HepG2 (cell line): ENCODE measurements around the gene CIITA. TPM values are rescaled to one million over a fixed set of nuclear protein-coding genes. Genes with fewer than 3 reads are reported as not detected.

Experiments used
- ATAC-seq: fragments of 200-7000 bp; cut with Tn5 transposase; 3 replicates; pipeline ENCODE4 v1.9.1; 2020; ENCODE audit warnings: mild to moderate bottlenecking, moderate library complexity
- BruUV-seq: library from RNA; stranded (reverse); fragments of 400-500 nt; replicated peaks from 2 replicates; lab custom pipeline; 2021; lab: Mats Ljungman, UMichigan
- CTCF ChIA-PET: fragments of 300-600 bp; formaldehyde crosslinking; extraction: SDS; loops from one replicate; lab custom pipeline; 2021; ENCODE audit warnings: low total read pairs, inconsistent platforms, low intra/inter-chr PET ratio; lab: Yijun Ruan, JAX
- POLR2A ChIA-PET: fragments of 350-600 bp; sonication (Branson Sonifier 250); formaldehyde crosslinking; loops from one replicate; lab custom pipeline; 2020; ENCODE audit warnings: antibody characterized with exemption, inconsistent platforms; lab: Yijun Ruan, JAX
- DNase-seq: peaks from one replicate; pipeline ENCODE4 v3.0.0-alpha.2; 2015; ENCODE audit warnings: low spot score
- FAIRE-seq: peaks from 3 replicates; lab custom pipeline; 2011; peaks lifted over from hg19 to GRCh38; lab: Jason Lieb, UNC
- H2AFZ ChIP-seq: one replicate; pipeline ENCODE4 v1.6.1; 2011; ENCODE audit warnings: low read length, inconsistent platforms
- H3K27ac ChIP-seq: fragments of 300-600 bp; 3 replicates; pipeline ENCODE4 v1.8.0; 2011; ENCODE audit warnings: mixed run types, mild to moderate bottlenecking, mixed read lengths, low read length, inconsistent platforms; ENCODE audit not compliant: insufficient read depth; ENCODE audit errors: extremely low read length
- H3K27me3 ChIP-seq, 2 experiments: fragments of 200-600 bp in 1 of 2; 2 replicates in 1 of 2; 3 replicates in 1 of 2; pipeline versions ENCODE4 v1.6.0 to v1.8.0; 2011; ENCODE audit warnings: low read length in 2 of 2, mild to moderate bottlenecking in 2 of 2, moderate library complexity in 2 of 2, inconsistent platforms in 1 of 2; ENCODE audit not compliant: insufficient read depth in 2 of 2, control insufficient read depth in 1 of 2
- H3K36me3 ChIP-seq, 2 experiments: fragments of 200-600 bp in 1 of 2; replicated peaks in 1 of 2; 2 replicates in 1 of 2; 3 replicates in 1 of 2; pipeline versions ENCODE4 v1.5.1 to v1.8.0; 2011; ENCODE audit warnings: low read length in 2 of 2, inconsistent platforms in 1 of 2; ENCODE audit not compliant: insufficient read depth in 2 of 2, control insufficient read depth in 1 of 2
- H3K4me1 ChIP-seq: 2 replicates; pipeline ENCODE4 v1.5.1; 2012; ENCODE audit warnings: low read length, inconsistent platforms; ENCODE audit not compliant: insufficient read depth
- H3K4me2 ChIP-seq: 2 replicates; pipeline ENCODE4 v1.6.0; 2011; ENCODE audit warnings: low read depth, low read length, inconsistent platforms
- H3K4me3 ChIP-seq, 3 experiments: fragments of 200-600 bp in 1 of 3; sonication (generic), shearing (Covaris generic) in 1 of 3; replicated peaks in 1 of 3; 2 replicates each; pipeline ENCODE4 v1.5.1; 2011 to 2016; ENCODE audit warnings: low read length in 3 of 3, inconsistent platforms in 2 of 3, low read depth in 2 of 3, mild to moderate bottlenecking in 2 of 3, control low read depth in 1 of 3, mixed read lengths in 1 of 3; ENCODE audit not compliant: insufficient read depth in 1 of 3
- H3K79me2 ChIP-seq: one replicate; pipeline ENCODE4 v1.6.1; 2011; ENCODE audit warnings: low read length, inconsistent platforms; ENCODE audit not compliant: insufficient read depth
- H3K9ac ChIP-seq: 2 replicates; pipeline ENCODE4 v1.6.0; 2011; ENCODE audit warnings: mild to moderate bottlenecking, low read depth, low read length, inconsistent platforms; ENCODE audit not compliant: insufficient read depth
- H3K9me3 ChIP-seq: 2 replicates; pipeline ENCODE4 v1.5.1; 2012; ENCODE audit warnings: mild to moderate bottlenecking, low read length
- H4K20me1 ChIP-seq: 2 replicates; pipeline ENCODE4 v1.6.0; 2011; ENCODE audit warnings: inconsistent platforms, mild to moderate bottlenecking, low read length, moderate library complexity; ENCODE audit not compliant: insufficient read depth
- GABPB1 ChIP-seq: IDR thresholded peaks from 2 replicates; pipeline ENCODE4 v1.6.1; 2016; ENCODE audit warnings: mild to moderate bottlenecking, missing genetic modification reagents, moderate library complexity, missing compliant biosample characterization
- MAF1 ChIP-seq: sonication (generic); formaldehyde crosslinking; IDR thresholded peaks from 2 replicates; pipeline ENCODE4 v1.5.0; 2020; ENCODE audit warnings: missing genetic modification reagents, borderline replicate concordance
- SALL2 ChIP-seq: sonication (generic); formaldehyde crosslinking; IDR thresholded peaks from 2 replicates; pipeline ENCODE4 v1.8.1; 2023; ENCODE audit warnings: mild to moderate bottlenecking, missing genetic modification reagents, inconsistent platforms
- ZNF276 ChIP-seq: sonication (generic); formaldehyde crosslinking; IDR thresholded peaks from 2 replicates; pipeline ENCODE4 v1.4.0; 2020; ENCODE audit warnings: mild to moderate bottlenecking, low read depth, missing genetic modification reagents
- ZNF567 ChIP-seq: sonication (generic); formaldehyde crosslinking; IDR thresholded peaks from 2 replicates; pipeline ENCODE4 v1.8.1; 2023; ENCODE audit warnings: mild to moderate bottlenecking, missing genetic modification reagents, borderline replicate concordance
- ZNF777 ChIP-seq: sonication (generic); formaldehyde crosslinking; IDR thresholded peaks from 2 replicates; pipeline ENCODE4 v1.4.0; 2020; ENCODE audit warnings: missing genetic modification reagents
- WGBS: methylation state at CpG from one replicate; pipeline ENCODE4 v1.1.6; 2017; ENCODE audit warnings: low lambda C conversion rate; 5-methylcytosine and 5-hydroxymethylcytosine counted together
- in situ Hi-C: cut with HindIII; loops from 2 replicates; pipeline ENCODE4 v1.10.0; 2017; ENCODE audit warnings: low pct_unique_long_range_greater_than_20kb; ENCODE audit not compliant: extremely low pct_ligation_motif_present
- intact Hi-C: fragments of 100-400 bp; cut with micrococcal nuclease; formaldehyde crosslinking; loops from one replicate; pipeline ENCODE4 v1.10.0; 2022; ENCODE audit not compliant: unreplicated experiment
- polyA plus RNA-seq, 8 experiments: library from polyadenylated mRNA; depleted of rRNA in 3 of 8; stranded (reverse) in 7 of 8; unstranded in 1 of 8; fragments of >200 nt; fragmentation: Illumina TruSeq in 4 of 8; extraction: Trizol in 4 of 8; gene quantifications; 2 replicates each; pipeline versions ENCODE4 v1.2.1 to v1.2.3, GENCODE V29; 2011 to 2016; ENCODE audit warnings: low read depth in 4 of 8, missing spikeins in 1 of 8, mixed read lengths in 1 of 8; ENCODE audit not compliant: insufficient read depth in 1 of 8
- total RNA-seq, 5 experiments: library from RNA; depleted of rRNA; stranded (reverse); fragments of >200 nt; fragmentation: Illumina TruSeq; extraction: Trizol; gene quantifications; 2 replicates each; pipeline ENCODE4 v1.2.3, GENCODE V29; 2016; ENCODE audit warnings: low read depth in 1 of 5
- TF ChIP-seq, protein P1 (sequence below): sonication (generic); formaldehyde crosslinking; IDR thresholded peaks from 2 replicates; pipeline ENCODE4 v1.4.0; 2020; ENCODE audit warnings: missing genetic modification reagents, borderline replicate concordance
- TF ChIP-seq, protein P2 (sequence below), 2 experiments: fragments of 450-650 bp in 1 of 2; sonication (generic) in 1 of 2; formaldehyde crosslinking; IDR thresholded peaks; 2 replicates each; pipeline versions ENCODE4 v1.5.0 to v1.8.0; 2020 to 2022; ENCODE audit warnings: mild to moderate bottlenecking in 1 of 2, missing genetic modification reagents in 1 of 2
- TF ChIP-seq, protein P3 (sequence below): sonication (generic); formaldehyde crosslinking; IDR thresholded peaks from 2 replicates; pipeline ENCODE4 v1.5.1; 2020; ENCODE audit warnings: mild to moderate bottlenecking, missing genetic modification reagents, moderate library complexity

CIITA gene
- total and polyA plus RNA-seq, 2 of the 13 experiments (the other 11 are each of a cell fraction or from before 2014, with no cell fraction given): 0.08 to 0.09 TPM

GRCh38 chr16:10941127-10941933 is 64.3 kb downstream of the CIITA start:
- intact Hi-C loops (no loop called here), in situ Hi-C loops (no loop called here)
- H2AFZ ChIP-seq: no peak overlapping the region
- no peaks in the 10 kb centered on the region for H3K9me3 ChIP-seq
- DNase-seq: no peak
- H4K20me1 ChIP-seq: peaks cover 45% of the 10 kb centered on the region
- H3K79me2 ChIP-seq: peaks cover 66% of the 10 kb centered on the region
- peak overlapping the region; percentile 7 for H3K27ac ChIP-seq
- peak overlapping the region; percentile 97 for H3K4me2 ChIP-seq
- peaks cover 77% of the 10 kb centered on the region for H3K4me1 ChIP-seq
- H3K36me3 ChIP-seq: peaks cover 0 to 4% of the 10 kb centered on the region in 2 experiments; a peak in 2 of 5 replicates
- 3% methylated on average over 24 of the region's 36 CpGs for WGBS
- no peaks in the 10 kb centered on the region; a peak in 1 of 5 replicates for H3K27me3 ChIP-seq
- ATAC-seq: peak; percentile 0; the same call in 1 of the 3 replicates
- ChIA-PET POLR2A (interaction anchor here (0.9 to 4.5 kb wide), 5 partner anchors 9 to 315 kb away, joined by 3 to 60 read pairs (median 4); partner anchors contain the start of genes NUBP1 and SOCS1), CTCF (no interaction called here)
- peak overlapping the region; percentile 83 for H3K9ac ChIP-seq
- H3K4me3 ChIP-seq: peak overlapping the region; percentile 70 to 82 (median 76)
- BruUV-seq: no TSS peak
- no peak for FAIRE-seq
- TF ChIP-seq MAF1 (CRISPR knock-in tag): peak; percentile 68; the same call in 1 of the 2 replicates
- TF ChIP-seq GABPB1: 0 out of 2 replicates have a peak, but pooled peaks have one; percentile 34
- TF ChIP-seq, protein P1, sequence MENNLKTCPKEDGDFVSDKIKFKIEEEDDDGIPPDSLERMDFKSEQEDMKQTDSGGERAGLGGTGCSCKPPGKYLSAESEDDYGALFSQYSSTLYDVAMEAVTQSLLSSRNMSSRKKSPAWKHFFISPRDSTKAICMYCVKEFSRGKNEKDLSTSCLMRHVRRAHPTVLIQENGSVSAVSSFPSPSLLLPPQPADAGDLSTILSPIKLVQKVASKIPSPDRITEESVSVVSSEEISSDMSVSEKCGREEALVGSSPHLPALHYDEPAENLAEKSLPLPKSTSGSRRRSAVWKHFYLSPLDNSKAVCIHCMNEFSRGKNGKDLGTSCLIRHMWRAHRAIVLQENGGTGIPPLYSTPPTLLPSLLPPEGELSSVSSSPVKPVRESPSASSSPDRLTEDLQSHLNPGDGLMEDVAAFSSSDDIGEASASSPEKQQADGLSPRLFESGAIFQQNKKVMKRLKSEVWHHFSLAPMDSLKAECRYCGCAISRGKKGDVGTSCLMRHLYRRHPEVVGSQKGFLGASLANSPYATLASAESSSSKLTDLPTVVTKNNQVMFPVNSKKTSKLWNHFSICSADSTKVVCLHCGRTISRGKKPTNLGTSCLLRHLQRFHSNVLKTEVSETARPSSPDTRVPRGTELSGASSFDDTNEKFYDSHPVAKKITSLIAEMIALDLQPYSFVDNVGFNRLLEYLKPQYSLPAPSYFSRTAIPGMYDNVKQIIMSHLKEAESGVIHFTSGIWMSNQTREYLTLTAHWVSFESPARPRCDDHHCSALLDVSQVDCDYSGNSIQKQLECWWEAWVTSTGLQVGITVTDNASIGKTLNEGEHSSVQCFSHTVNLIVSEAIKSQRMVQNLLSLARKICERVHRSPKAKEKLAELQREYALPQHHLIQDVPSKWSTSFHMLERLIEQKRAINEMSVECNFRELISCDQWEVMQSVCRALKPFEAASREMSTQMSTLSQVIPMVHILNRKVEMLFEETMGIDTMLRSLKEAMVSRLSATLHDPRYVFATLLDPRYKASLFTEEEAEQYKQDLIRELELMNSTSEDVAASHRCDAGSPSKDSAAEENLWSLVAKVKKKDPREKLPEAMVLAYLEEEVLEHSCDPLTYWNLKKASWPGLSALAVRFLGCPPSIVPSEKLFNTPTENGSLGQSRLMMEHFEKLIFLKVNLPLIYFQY (CRISPR knock-in tag): 0 out of 2 replicates have a peak, but pooled peaks have one; percentile 11
- TF ChIP-seq, protein P2, sequence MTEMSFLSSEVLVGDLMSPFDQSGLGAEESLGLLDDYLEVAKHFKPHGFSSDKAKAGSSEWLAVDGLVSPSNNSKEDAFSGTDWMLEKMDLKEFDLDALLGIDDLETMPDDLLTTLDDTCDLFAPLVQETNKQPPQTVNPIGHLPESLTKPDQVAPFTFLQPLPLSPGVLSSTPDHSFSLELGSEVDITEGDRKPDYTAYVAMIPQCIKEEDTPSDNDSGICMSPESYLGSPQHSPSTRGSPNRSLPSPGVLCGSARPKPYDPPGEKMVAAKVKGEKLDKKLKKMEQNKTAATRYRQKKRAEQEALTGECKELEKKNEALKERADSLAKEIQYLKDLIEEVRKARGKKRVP (CRISPR knock-in tag; IDR thresholded peaks at IDR 0.05): no peak
- peak; percentile 80 for TF ChIP-seq SALL2
- peak; percentile 45; the same call in 1 of the 2 replicates for TF ChIP-seq ZNF777 (CRISPR knock-in tag)
- TF ChIP-seq ZNF276 (CRISPR knock-in tag): 0 out of 2 replicates have a peak, but pooled peaks have one; percentile 58
- TF ChIP-seq, protein P3, sequence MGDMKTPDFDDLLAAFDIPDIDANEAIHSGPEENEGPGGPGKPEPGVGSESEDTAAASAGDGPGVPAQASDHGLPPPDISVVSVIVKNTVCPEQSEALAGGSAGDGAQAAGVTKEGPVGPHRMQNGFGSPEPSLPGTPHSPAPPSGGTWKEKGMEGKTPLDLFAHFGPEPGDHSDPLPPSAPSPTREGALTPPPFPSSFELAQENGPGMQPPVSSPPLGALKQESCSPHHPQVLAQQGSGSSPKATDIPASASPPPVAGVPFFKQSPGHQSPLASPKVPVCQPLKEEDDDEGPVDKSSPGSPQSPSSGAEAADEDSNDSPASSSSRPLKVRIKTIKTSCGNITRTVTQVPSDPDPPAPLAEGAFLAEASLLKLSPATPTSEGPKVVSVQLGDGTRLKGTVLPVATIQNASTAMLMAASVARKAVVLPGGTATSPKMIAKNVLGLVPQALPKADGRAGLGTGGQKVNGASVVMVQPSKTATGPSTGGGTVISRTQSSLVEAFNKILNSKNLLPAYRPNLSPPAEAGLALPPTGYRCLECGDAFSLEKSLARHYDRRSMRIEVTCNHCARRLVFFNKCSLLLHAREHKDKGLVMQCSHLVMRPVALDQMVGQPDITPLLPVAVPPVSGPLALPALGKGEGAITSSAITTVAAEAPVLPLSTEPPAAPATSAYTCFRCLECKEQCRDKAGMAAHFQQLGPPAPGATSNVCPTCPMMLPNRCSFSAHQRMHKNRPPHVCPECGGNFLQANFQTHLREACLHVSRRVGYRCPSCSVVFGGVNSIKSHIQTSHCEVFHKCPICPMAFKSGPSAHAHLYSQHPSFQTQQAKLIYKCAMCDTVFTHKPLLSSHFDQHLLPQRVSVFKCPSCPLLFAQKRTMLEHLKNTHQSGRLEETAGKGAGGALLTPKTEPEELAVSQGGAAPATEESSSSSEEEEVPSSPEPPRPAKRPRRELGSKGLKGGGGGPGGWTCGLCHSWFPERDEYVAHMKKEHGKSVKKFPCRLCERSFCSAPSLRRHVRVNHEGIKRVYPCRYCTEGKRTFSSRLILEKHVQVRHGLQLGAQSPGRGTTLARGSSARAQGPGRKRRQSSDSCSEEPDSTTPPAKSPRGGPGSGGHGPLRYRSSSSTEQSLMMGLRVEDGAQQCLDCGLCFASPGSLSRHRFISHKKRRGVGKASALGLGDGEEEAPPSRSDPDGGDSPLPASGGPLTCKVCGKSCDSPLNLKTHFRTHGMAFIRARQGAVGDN (CRISPR knock-in tag): peak; percentile 87
- 0 out of 2 replicates have a peak, but pooled peaks have one; percentile 38 for TF ChIP-seq ZNF567 (CRISPR knock-in tag)
